RWPE2 (cell line): ENCODE results near the gene ZNF202.

Experiments used
- ATAC-seq: fragments of 200-7000 bp; cut with Tn5 transposase; 3 replicates; pipeline ENCODE4 v1.9.1; 2021; ENCODE audit warnings: low read depth
- DNase-seq: peaks from one replicate; pipeline ENCODE4 v3.0.0-alpha.2; 2020; ENCODE audit warnings: low spot score
- H3K27ac ChIP-seq: fragments of 450-650 bp; 2 replicates; pipeline ENCODE4 v1.5.1; 2017; ENCODE audit warnings: mild to moderate bottlenecking; ENCODE audit not compliant: poor library complexity, severe bottlenecking
- H3K27me3 ChIP-seq: fragments of 250-450 bp; sonication (Bioruptor Pico); 2 replicates; pipeline ENCODE4 v1.5.1; 2021; ENCODE audit warnings: mild to moderate bottlenecking, moderate library complexity; ENCODE audit not compliant: insufficient read depth, poor library complexity, severe bottlenecking
- H3K36me3 ChIP-seq: fragments of 250-450 bp; sonication (Bioruptor Pico); 2 replicates; pipeline ENCODE4 v1.5.1; 2020; ENCODE audit warnings: low read depth, mild to moderate bottlenecking, moderate library complexity
- H3K4me1 ChIP-seq: fragments of 250-450 bp; sonication (Bioruptor Pico); 2 replicates; pipeline ENCODE4 v1.5.1; 2021; ENCODE audit warnings: mild to moderate bottlenecking, moderate library complexity; ENCODE audit not compliant: insufficient read depth, poor library complexity, severe bottlenecking
- H3K4me3 ChIP-seq: fragments of 250-450 bp; sonication (Bioruptor Pico); 2 replicates; pipeline ENCODE4 v1.5.1; 2021; ENCODE audit warnings: mild to moderate bottlenecking, moderate library complexity; ENCODE audit not compliant: severe bottlenecking
- H3K9me3 ChIP-seq: fragments of 250-450 bp; sonication (Bioruptor Pico); 2 replicates; pipeline ENCODE4 v1.5.1; 2021; ENCODE audit warnings: mild to moderate bottlenecking, moderate library complexity; ENCODE audit not compliant: severe bottlenecking
- CTCF ChIP-seq: fragments of 450-650 bp; IDR thresholded peaks from one replicate; pipeline ENCODE4 v1.5.1; 2017; ENCODE audit warnings: mild to moderate bottlenecking, moderate library complexity; ENCODE audit not compliant: poor library complexity, severe bottlenecking

The ZNF202 gene

GRCh38 chr11:123765601-123766000 lies 24.1 kb upstream of the ZNF202 start:
- no peak for TF ChIP-seq CTCF
- no peak for DNase-seq
- Histone ChIP-seq H3K9me3 (no peaks in the 10 kb centered on the region), H3K36me3 (no peaks in the 10 kb centered on the region), H3K27ac (no peak overlapping the region), H3K4me1 (no peaks in the 10 kb centered on the region), H3K4me3 (no peak overlapping the region), H3K27me3 (no peaks in the 10 kb centered on the region)
- no peak for ATAC-seq

GRCh38 chr11:123762422-123762821 lies 21.0 kb upstream of the ZNF202 start:
- Histone ChIP-seq H3K27ac (no peak overlapping the region), H3K9me3 (no peaks in the 10 kb centered on the region), H3K27me3 (no peaks in the 10 kb centered on the region), H3K4me3 (no peak overlapping the region), H3K4me1 (no peaks in the 10 kb centered on the region), H3K36me3 (no peaks in the 10 kb centered on the region)
- ATAC-seq = no peak
- no peak for DNase-seq
- no peak for TF ChIP-seq CTCF

- H3K9me3 ChIP-seq = no peaks in the 10 kb centered on the region
- DNase-seq (no peak), ATAC-seq (no peak)
- H3K36me3 ChIP-seq = no peaks in the 10 kb centered on the region
- H3K27me3 ChIP-seq = no peaks in the 10 kb centered on the region
- TF ChIP-seq CTCF = no peak
- H3K4me3 ChIP-seq = no peak overlapping the region
- H3K4me1 ChIP-seq = no peaks in the 10 kb centered on the region
- no peak overlapping the region for H3K27ac ChIP-seq
Measured at GRCh38 chr11:123760894-123761293, 19.4 kb upstream of the ZNF202 start.

GRCh38 chr11:123757976-123758375 lies 16.5 kb upstream of the ZNF202 start:
- Histone ChIP-seq H3K27me3 (no peaks in the 10 kb centered on the region), H3K27ac (no peak overlapping the region), H3K4me3 (no peak overlapping the region), H3K9me3 (no peaks in the 10 kb centered on the region), H3K4me1 (no peaks in the 10 kb centered on the region), H3K36me3 (no peaks in the 10 kb centered on the region)
- DNase-seq (no peak), ATAC-seq (no peak)
- TF ChIP-seq CTCF = no peak

- no peak for DNase-seq
- Histone ChIP-seq H3K36me3 (no peaks in the 10 kb centered on the region), H3K4me3 (no peak overlapping the region), H3K27ac (no peak overlapping the region), H3K27me3 (no peaks in the 10 kb centered on the region), H3K9me3 (no peaks in the 10 kb centered on the region), H3K4me1 (no peaks in the 10 kb centered on the region)
- ATAC-seq = no peak
- no peak for TF ChIP-seq CTCF
Measured at GRCh38 chr11:123755813-123756212, 14.4 kb upstream of the ZNF202 start.
